Measurements from ENCODE around the gene TFB1M.

The TFB1M gene

DNA sequence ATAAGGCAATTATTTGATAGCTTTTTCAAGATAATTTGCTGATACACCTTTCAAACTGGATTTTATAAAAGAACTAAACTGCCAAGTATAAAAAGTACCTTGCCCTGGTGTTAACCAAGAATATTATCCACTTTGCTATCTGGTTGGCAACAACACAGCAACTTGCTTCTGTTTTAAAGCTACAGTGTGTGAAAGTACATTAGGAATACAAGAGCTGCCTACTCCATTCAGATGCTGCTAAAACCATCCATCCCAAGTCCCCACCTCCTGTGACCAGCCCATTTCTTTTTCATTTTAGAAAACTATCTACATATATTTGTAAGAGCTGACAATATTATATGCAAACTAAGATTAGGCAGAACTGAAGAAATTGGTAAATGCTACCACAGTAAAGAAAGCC, 37.6 kb downstream of the TFB1M start:
- TF ChIP-seq, protein P1, sequence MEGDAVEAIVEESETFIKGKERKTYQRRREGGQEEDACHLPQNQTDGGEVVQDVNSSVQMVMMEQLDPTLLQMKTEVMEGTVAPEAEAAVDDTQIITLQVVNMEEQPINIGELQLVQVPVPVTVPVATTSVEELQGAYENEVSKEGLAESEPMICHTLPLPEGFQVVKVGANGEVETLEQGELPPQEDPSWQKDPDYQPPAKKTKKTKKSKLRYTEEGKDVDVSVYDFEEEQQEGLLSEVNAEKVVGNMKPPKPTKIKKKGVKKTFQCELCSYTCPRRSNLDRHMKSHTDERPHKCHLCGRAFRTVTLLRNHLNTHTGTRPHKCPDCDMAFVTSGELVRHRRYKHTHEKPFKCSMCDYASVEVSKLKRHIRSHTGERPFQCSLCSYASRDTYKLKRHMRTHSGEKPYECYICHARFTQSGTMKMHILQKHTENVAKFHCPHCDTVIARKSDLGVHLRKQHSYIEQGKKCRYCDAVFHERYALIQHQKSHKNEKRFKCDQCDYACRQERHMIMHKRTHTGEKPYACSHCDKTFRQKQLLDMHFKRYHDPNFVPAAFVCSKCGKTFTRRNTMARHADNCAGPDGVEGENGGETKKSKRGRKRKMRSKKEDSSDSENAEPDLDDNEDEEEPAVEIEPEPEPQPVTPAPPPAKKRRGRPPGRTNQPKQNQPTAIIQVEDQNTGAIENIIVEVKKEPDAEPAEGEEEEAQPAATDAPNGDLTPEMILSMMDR (IDR thresholded peaks at IDR 0.05; ENCODE audit: low read depth, low read length, missing control alignments), result no peak
- no peak overlapping the region for H3K4me3 ChIP-seq (replicated peaks; ENCODE audit: low read depth, low read length)
- no peak for DNase-seq (ENCODE audit: extremely low read depth, low read depth)

DNA sequence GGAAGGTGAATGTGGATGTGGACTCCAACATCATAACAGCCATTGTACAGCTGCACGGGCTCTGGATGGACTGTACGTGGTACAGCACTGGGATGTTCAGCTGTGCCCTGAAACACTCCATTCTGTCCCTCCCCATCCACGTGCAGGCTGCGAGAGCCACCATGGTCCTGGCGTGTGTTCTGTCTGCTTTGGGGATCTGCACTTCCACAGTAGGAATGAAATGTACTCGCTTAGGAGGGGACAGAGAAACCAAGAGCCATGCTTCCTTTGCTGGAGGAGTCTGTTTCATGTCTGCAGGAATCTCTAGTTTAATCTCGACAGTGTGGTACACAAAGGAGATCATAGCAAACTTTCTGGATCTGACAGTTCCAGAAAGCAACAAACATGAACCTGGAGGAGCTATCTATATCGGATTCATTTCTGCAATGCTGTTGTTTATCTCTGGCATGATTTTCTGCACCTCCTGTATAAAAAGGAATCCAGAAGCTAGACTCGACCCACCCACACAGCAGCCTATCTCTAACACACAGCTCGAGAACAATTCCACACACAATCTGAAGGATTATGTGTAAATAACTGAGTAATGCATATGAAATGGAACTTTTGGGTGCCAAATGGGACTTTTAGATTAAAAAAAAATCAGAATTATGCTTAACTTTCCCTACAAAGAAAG, 38.3 kb downstream of the TFB1M start:
- no peak for DNase-seq (ENCODE audit: extremely low read depth, low read depth)
- H3K4me3 ChIP-seq (replicated peaks; ENCODE audit: low read depth, low read length), result no peak overlapping the region
- TF ChIP-seq, protein P1 (IDR thresholded peaks at IDR 0.05; ENCODE audit: low read depth, low read length, missing control alignments), result no peak

DNA sequence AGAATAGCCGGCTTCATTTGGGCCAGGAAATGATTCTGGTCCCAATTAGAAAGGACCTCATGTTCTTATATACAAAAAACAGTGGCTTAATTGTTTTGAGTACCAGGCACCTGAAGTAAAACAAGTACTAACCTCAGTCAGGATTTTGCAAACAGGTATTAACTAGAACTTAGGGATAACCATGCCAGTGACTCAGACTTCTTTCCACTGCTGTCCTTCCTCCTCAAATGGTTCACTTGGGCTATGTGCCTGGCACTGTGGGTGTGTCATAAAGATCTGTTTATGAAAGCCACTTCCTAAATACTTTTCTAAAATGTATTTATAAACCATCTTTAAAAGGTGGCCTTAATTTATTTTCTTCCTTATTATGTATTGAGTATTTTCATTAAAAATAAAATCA, 39.8 kb downstream of the TFB1M start:
- no peak overlapping the region for H3K4me3 ChIP-seq (replicated peaks; ENCODE audit: low read depth, low read length)
- peak; percentile 75 for DNase-seq (ENCODE audit: extremely low read depth, low read depth)
- TF ChIP-seq, protein P1 (IDR thresholded peaks at IDR 0.05; ENCODE audit: low read depth, low read length, missing control alignments), result no peak

DNA sequence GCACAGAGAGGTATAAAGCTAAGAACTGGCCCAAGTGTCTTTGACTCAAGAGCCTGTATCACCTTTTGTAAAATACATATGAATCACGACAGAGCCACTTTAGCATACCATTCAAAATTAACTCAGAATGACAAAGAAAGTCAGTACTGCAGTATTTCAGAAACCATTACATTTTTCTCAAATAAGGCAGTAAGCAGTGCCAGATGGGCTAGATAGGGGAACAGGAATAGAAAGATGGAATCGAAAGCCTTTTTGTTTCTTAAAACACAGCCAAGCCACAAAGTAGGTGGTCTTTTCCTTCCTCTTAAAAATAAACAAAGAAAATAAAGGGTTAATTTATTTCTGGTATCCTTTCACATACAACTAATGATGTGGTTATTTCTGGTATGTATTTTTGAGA, 40.2 kb downstream of the TFB1M start:
- H3K4me3 ChIP-seq (replicated peaks; ENCODE audit: low read depth, low read length), result no peak overlapping the region
- TF ChIP-seq, protein P1 (IDR thresholded peaks at IDR 0.05; ENCODE audit: low read depth, low read length, missing control alignments), result no peak

DNA sequence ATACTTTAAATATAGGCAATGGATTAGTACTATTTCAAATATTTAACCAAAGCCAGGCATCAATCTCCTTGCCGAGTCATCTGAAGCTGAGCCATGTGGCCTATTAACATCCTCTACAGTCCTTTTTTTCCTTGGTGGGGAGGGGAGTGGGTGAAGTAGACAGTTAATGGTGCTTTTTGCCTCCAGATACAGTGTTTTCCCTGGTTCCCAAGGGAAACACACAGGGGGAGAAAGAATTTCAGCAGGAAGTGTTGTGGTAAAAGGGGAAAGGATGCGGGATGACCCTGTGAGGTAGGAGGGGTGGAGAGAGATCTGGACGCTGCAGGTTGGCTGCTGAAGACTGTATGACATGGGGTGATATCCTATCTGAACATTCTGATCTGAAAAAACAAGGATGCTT, 40.9 kb downstream of the TFB1M start:
- TF ChIP-seq, protein P1 (IDR thresholded peaks at IDR 0.05; ENCODE audit: low read depth, low read length, missing control alignments), result no peak
- no peak overlapping the region for H3K4me3 ChIP-seq (replicated peaks; ENCODE audit: low read depth, low read length)
- peak; percentile 98 for DNase-seq (ENCODE audit: extremely low read depth, low read depth)

More for the DNA sequence above, 40.2 kb downstream of the TFB1M start:
- no peak for DNase-seq (ENCODE audit: extremely low read depth, low read depth)

DNA sequence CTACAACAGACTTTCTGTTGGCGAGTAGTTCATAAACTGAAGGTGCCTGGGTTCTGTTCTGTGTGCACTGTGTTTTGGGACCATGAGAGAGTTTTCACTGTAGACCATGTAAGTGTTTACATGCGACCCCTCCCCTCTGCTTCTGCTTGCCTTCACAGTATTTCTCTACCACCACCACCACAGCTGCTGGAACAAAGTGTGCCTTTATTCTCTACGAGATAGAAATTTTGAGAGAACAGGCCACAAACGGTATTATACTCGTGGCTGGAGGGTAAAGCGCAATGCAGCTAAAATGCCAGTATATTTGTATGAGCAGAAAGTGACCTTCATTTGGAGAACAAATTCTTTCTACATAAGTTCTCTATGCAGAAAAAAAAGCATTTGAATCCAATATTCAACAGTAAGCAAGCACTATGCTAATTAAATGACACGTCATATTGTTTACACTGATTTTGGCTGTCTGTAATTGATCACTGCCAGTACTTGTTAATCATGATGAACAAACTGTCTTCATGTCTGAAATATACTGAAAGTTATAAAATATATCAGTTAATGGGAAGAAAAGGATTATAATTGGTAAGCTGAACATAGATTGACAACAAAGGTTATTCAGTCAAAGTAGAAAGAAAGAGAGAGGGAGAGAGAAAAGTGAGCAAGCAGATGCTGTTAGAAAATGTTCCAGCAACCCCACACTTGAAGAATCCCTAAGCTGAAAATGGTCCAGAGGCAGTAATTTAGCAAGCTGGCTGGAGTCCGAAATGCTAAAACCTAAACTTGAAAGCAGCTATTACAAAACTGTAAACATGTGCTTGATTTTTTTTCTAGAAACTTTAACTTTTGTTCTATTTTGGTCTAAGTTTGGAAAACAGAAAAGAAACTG, 41.7 kb downstream of the TFB1M start:
- H3K4me3 ChIP-seq (replicated peaks; ENCODE audit: low read depth, low read length), result no peak overlapping the region
- TF ChIP-seq, protein P1 (IDR thresholded peaks at IDR 0.05; ENCODE audit: low read depth, low read length, missing control alignments), result no peak
- DNase-seq (ENCODE audit: extremely low read depth, low read depth), result no peak

All from HFF-Myc (cell line).